SKM-1 (cell line): ENCODE data around the gene ATP2B1.

Source experiments
- DNase-seq: peaks from one replicate; lab custom pipeline; 2025; ENCODE audit not compliant: unreplicated experiment; lab: John Stamatoyannopoulos, UW

Gene ATP2B1

GRCh38 chr12:89544681-89545184 lies 163.9 kb downstream of the ATP2B1 start:
- DNase-seq, result no peak

GRCh38 chr12:89544022-89544421 lies 164.6 kb downstream of the ATP2B1 start:
- no peak for DNase-seq

- DNase-seq, result peak; percentile 32
Observed at GRCh38 chr12:89542912-89543592, 165.6 kb downstream of the ATP2B1 start.

GRCh38 chr12:89542236-89542635 lies 166.4 kb downstream of the ATP2B1 start:
- DNase-seq, result no peak

GRCh38 chr12:89540586-89540985 lies 168.1 kb downstream of the ATP2B1 start:
- DNase-seq, result no peak

GRCh38 chr12:89539426-89540223 lies 169.0 kb downstream of the ATP2B1 start:
- peak; percentile 0 for DNase-seq

- DNase-seq, result no peak
Observed at GRCh38 chr12:89538897-89539296, 169.7 kb downstream of the ATP2B1 start.
